H1 (cell line): Measurements from ENCODE around the gene TLE3. TPM values are rescaled to one million over a fixed set of nuclear protein-coding genes. Genes with fewer than 3 reads are reported as not detected.

Experiments
- CTCF ChIA-PET: fragments of 300-600 bp; sonication (Branson Sonifier 250); formaldehyde crosslinking; loops from one replicate; lab custom pipeline; 2021; ENCODE audit not compliant: partially characterized antibody; lab: Charles Lee
- POLR2A ChIA-PET: fragments of 300-600 bp; sonication (Branson Sonifier 250); formaldehyde crosslinking; loops from one replicate; lab custom pipeline; 2021; ENCODE audit warnings: inconsistent platforms; ENCODE audit not compliant: partially characterized antibody; lab: Charles Lee
- DNase-seq, 2 experiments: peaks; one replicate each; pipeline versions ENCODE4 v3.0.0 to v3.0.0-alpha.2; 2010 to 2022; ENCODE audit warnings: low spot score in 2 of 2, low read depth in 1 of 2, mixed read lengths in 1 of 2
- FAIRE-seq: peaks from 2 replicates; lab custom pipeline; 2011; peaks lifted over from hg19 to GRCh38; lab: Jason Lieb, UNC
- H2AFZ ChIP-seq: 2 replicates; pipeline ENCODE4 v1.8.1; 2012; ENCODE audit warnings: low read length, inconsistent platforms
- H2AK5ac ChIP-seq: 2 replicates; pipeline ENCODE4 v1.6.1; 2013; ENCODE audit warnings: low read depth, low read length
- H2BK120ac ChIP-seq: replicated peaks from 2 replicates; pipeline ENCODE3; 2013; ENCODE audit warnings: low read depth, low read length, inconsistent platforms
- H2BK12ac ChIP-seq: 2 replicates; pipeline ENCODE4 v1.6.1; 2013; ENCODE audit warnings: low read depth, low read length
- H2BK15ac ChIP-seq: 2 replicates; pipeline ENCODE4 v1.6.1; 2013; ENCODE audit warnings: low read length
- H2BK20ac ChIP-seq: 2 replicates; pipeline ENCODE4 v1.6.1; 2013; ENCODE audit warnings: low read length
- H2BK5ac ChIP-seq: 2 replicates; pipeline ENCODE4 v1.6.1; 2013; ENCODE audit warnings: low read depth, low read length
- H3K14ac ChIP-seq: 2 replicates; pipeline ENCODE4 v1.6.1; 2013; ENCODE audit warnings: inconsistent platforms; ENCODE audit not compliant: insufficient read length
- H3K18ac ChIP-seq: 2 replicates; pipeline ENCODE4 v1.6.1; 2013; ENCODE audit warnings: low read length; ENCODE audit errors: extremely low read depth
- H3K23ac ChIP-seq: 2 replicates; pipeline ENCODE4 v1.6.1; 2013; ENCODE audit warnings: inconsistent platforms; ENCODE audit not compliant: insufficient read length
- H3K23me2 ChIP-seq: 2 replicates; pipeline ENCODE4 v1.6.1; 2013; ENCODE audit warnings: low read depth, low read length
- H3K27ac ChIP-seq: 2 replicates; pipeline ENCODE4 v1.6.1; 2011; ENCODE audit warnings: low read depth, low read length, inconsistent platforms
- H3K27me3 ChIP-seq, 4 experiments: replicated peaks in 1 of 4; 1 replicate in 1 of 4; 2 replicates in 3 of 4; pipeline versions ENCODE4 v1.6.1 to v1.8.1; 2011 to 2013; ENCODE audit warnings: low read length in 3 of 4, mild to moderate bottlenecking in 3 of 4, inconsistent platforms in 2 of 4, mixed read lengths in 2 of 4, moderate library complexity in 1 of 4; ENCODE audit not compliant: control insufficient read depth in 3 of 4, insufficient read depth in 3 of 4; ENCODE audit errors: extremely low read depth in 1 of 4
- H3K36me3 ChIP-seq, 4 experiments: 2 replicates each; pipeline versions ENCODE4 v1.6.1 to v1.8.1; 2011 to 2013; ENCODE audit warnings: mild to moderate bottlenecking in 4 of 4, low read length in 3 of 4, moderate library complexity in 2 of 4, control low read depth in 1 of 4, inconsistent platforms in 1 of 4; ENCODE audit not compliant: insufficient read depth in 4 of 4, control insufficient read depth in 2 of 4
- H3K4ac ChIP-seq: replicated peaks from 2 replicates; pipeline ENCODE3; 2013; ENCODE audit warnings: low read length, low read depth, mixed read lengths, inconsistent platforms; ENCODE audit not compliant: insufficient read length
- H3K4me1 ChIP-seq, 4 experiments: replicated peaks in 1 of 4; 1 replicate in 1 of 4; 2 replicates in 3 of 4; pipeline versions ENCODE4 v1.6.1 to v1.8.1; 2011 to 2013; ENCODE audit warnings: low read length in 3 of 4, inconsistent platforms in 2 of 4, mixed read lengths in 1 of 4; ENCODE audit not compliant: insufficient read depth in 4 of 4, control insufficient read depth in 3 of 4
- H3K4me2 ChIP-seq, 2 experiments: 2 replicates each; pipeline versions ENCODE4 v1.6.1 to v1.8.1; 2011 to 2013; ENCODE audit warnings: low read depth in 2 of 2, low read length in 2 of 2, control low read depth in 1 of 2, inconsistent platforms in 1 of 2, mild to moderate bottlenecking in 1 of 2; ENCODE audit not compliant: insufficient read depth in 1 of 2
- H3K4me3 ChIP-seq, 4 experiments: fragments of 200-600, 300-600 bp in 1 of 4; sonication (generic), shearing (Covaris generic), sonication (Bioruptor Twin) in 1 of 4; 2 replicates each; pipeline versions ENCODE4 v1.5.1 to v1.8.1; 2011 to 2016; ENCODE audit warnings: low read length in 4 of 4, low read depth in 3 of 4, control low read depth in 2 of 4, inconsistent platforms in 2 of 4, mild to moderate bottlenecking in 2 of 4, mixed read lengths in 1 of 4, moderate library complexity in 1 of 4; ENCODE audit not compliant: insufficient read depth in 2 of 4; ENCODE audit errors: extremely low read depth in 1 of 4
- H3K56ac ChIP-seq: replicated peaks from 2 replicates; pipeline ENCODE3; 2013; ENCODE audit warnings: low read depth, mild to moderate bottlenecking, mixed read lengths, low read length, inconsistent platforms; ENCODE audit not compliant: insufficient read length
- H3K79me1 ChIP-seq: 2 replicates; pipeline ENCODE4 v1.6.1; 2013; ENCODE audit warnings: low read depth, low read length, control low read depth
- H3K79me2 ChIP-seq, 2 experiments: 2 replicates each; pipeline versions ENCODE4 v1.6.1 to v1.8.1; 2012 to 2013; ENCODE audit warnings: low read length in 2 of 2, mild to moderate bottlenecking in 2 of 2, inconsistent platforms in 1 of 2; ENCODE audit not compliant: insufficient read depth in 2 of 2, control insufficient read depth in 1 of 2
- H3K9ac ChIP-seq, 4 experiments: replicated peaks in 1 of 4; 1 replicate in 1 of 4; 2 replicates in 3 of 4; pipeline versions ENCODE4 v1.6.1 to v1.8.1; 2011 to 2013; ENCODE audit warnings: low read depth in 3 of 4, low read length in 3 of 4, control low read depth in 2 of 4, mild to moderate bottlenecking in 2 of 4, moderate library complexity in 2 of 4, inconsistent platforms in 1 of 4; ENCODE audit errors: extremely low read depth in 1 of 4
- H3K9me3 ChIP-seq, 2 experiments: 2 replicates each; pipeline versions ENCODE4 v1.6.1 to v1.8.1; 2012 to 2013; ENCODE audit warnings: mild to moderate bottlenecking in 2 of 2, moderate library complexity in 2 of 2, control low read depth in 1 of 2, inconsistent platforms in 1 of 2, low read depth in 1 of 2, low read length in 1 of 2, mixed read lengths in 1 of 2; ENCODE audit not compliant: insufficient read depth in 2 of 2
- H4K20me1 ChIP-seq, 2 experiments: replicated peaks in 1 of 2; 2 replicates each; pipeline versions ENCODE3 to v1.8.1; 2011 to 2013; ENCODE audit warnings: inconsistent platforms in 2 of 2, low read length in 2 of 2, mild to moderate bottlenecking in 1 of 2; ENCODE audit not compliant: insufficient read depth in 2 of 2, control insufficient read depth in 1 of 2
- H4K5ac ChIP-seq: 2 replicates; pipeline ENCODE4 v1.6.1; 2013; ENCODE audit warnings: low read length, low read depth, mixed read lengths, inconsistent platforms; ENCODE audit not compliant: insufficient read length
- H4K8ac ChIP-seq: 2 replicates; pipeline ENCODE4 v1.8.0; 2013; ENCODE audit warnings: mild to moderate bottlenecking, moderate library complexity, low read length, inconsistent platforms; ENCODE audit not compliant: insufficient read depth; ENCODE audit errors: extremely low read depth
- H4K91ac ChIP-seq: replicated peaks from 2 replicates; pipeline ENCODE3; 2013; ENCODE audit warnings: low read length, mixed read lengths, inconsistent platforms; ENCODE audit not compliant: insufficient read length
- BCL11A ChIP-seq, 2 experiments: IDR thresholded peaks; one replicate each; pipeline ENCODE4 v1.6.1; 2011; ENCODE audit warnings: low read depth in 2 of 2, low read length in 2 of 2, mild to moderate bottlenecking in 2 of 2
- EGR1 ChIP-seq: IDR thresholded peaks from 2 replicates; pipeline ENCODE4 v1.6.1; 2011; ENCODE audit warnings: low read depth, low read length, borderline replicate concordance
- HDAC6 ChIP-seq: IDR thresholded peaks from one replicate; pipeline ENCODE4 v1.7.1; 2012; ENCODE audit warnings: low read depth, mild to moderate bottlenecking, inconsistent platforms, low read length, moderate library complexity
- JUND ChIP-seq: IDR thresholded peaks from 2 replicates; pipeline ENCODE4 v1.6.1; 2011; ENCODE audit warnings: mild to moderate bottlenecking, improper control_type of control experiment, low read length
- KDM1A ChIP-seq: fragments of 200-600, 300-600 bp; sonication (generic); IDR thresholded peaks from 2 replicates; pipeline ENCODE4 v1.7.1; 2016; ENCODE audit warnings: mild to moderate bottlenecking, low read length, borderline replicate concordance
- NANOG ChIP-seq: IDR thresholded peaks from 2 replicates; pipeline ENCODE4 v1.6.1; 2011; ENCODE audit warnings: low read length, low read depth, mild to moderate bottlenecking, inconsistent platforms; ENCODE audit not compliant: insufficient read depth, poor library complexity, severe bottlenecking
- POLR2A ChIP-seq, 2 experiments: IDR thresholded peaks; 1 replicate in 1 of 2; 2 replicates in 1 of 2; pipeline ENCODE4 v1.6.1; 2011; ENCODE audit warnings: low read depth in 2 of 2, low read length in 2 of 2, mild to moderate bottlenecking in 2 of 2; ENCODE audit errors: control extremely low read depth in 1 of 2
- SP1 ChIP-seq: IDR thresholded peaks from 2 replicates; pipeline ENCODE4 v1.6.1; 2011; ENCODE audit warnings: low read depth, low read length
- SP2 ChIP-seq: IDR thresholded peaks from 2 replicates; pipeline ENCODE4 v1.6.1; 2012; ENCODE audit warnings: mild to moderate bottlenecking, low read length, inconsistent platforms
- TAF7 ChIP-seq: optimal IDR thresholded peaks from 2 replicates; pipeline ENCODE3; 2011; ENCODE audit warnings: low read depth, mild to moderate bottlenecking, inconsistent platforms, low read length, moderate library complexity, borderline replicate concordance
- USF2 ChIP-seq: IDR thresholded peaks from 2 replicates; pipeline ENCODE4 v1.6.1; 2011; ENCODE audit warnings: low read length, improper control_type of control experiment
- WGBS, 2 experiments: shearing (Covaris generic) in 1 of 2; methylation state at CpG; one replicate each; pipeline versions ENCODE4 v1.1.6 to v1.1.7; 2013 to 2015; ENCODE audit warnings: low lambda C conversion rate in 2 of 2, mixed read lengths in 2 of 2, inconsistent platforms in 1 of 2, low coverage in 1 of 2, missing lambda C conversion rate in 1 of 2; ENCODE audit not compliant: insufficient replicate concordance in 2 of 2, insufficient coverage in 1 of 2, insufficient read length in 1 of 2; ENCODE audit errors: extremely low coverage in 1 of 2, missing lambda C conversion rate in 1 of 2; 5-methylcytosine and 5-hydroxymethylcytosine counted together
- polyA plus RNA-seq, 7 experiments: library from polyadenylated mRNA; depleted of rRNA in 3 of 7; stranded (reverse) in 5 of 7; unstranded in 2 of 7; fragments of >200 nt in 5 of 7; fragments of 200-250 nt in 2 of 7; gene quantifications; 1 replicate in 5 of 7; 2 replicates in 1 of 7; 4 replicates in 1 of 7; pipeline versions ENCODE4 v1.2.1 to v1.2.3, GENCODE V29; 2011 to 2013; ENCODE audit warnings: missing spikeins in 2 of 7, mixed read lengths in 2 of 7
- total RNA-seq: library from RNA; stranded (reverse); fragmentation: NEBNext Ultra II Directional; extraction: Animal tissue kit (Norgen Biotek cat#: 25700); gene quantifications from 2 replicates; pipeline ENCODE4 v1.2.1, GENCODE V29; 2021
- TF ChIP-seq, protein P1 (sequence below): IDR thresholded peaks from 2 replicates; pipeline ENCODE4 v1.6.1; 2012; ENCODE audit warnings: inconsistent platforms
- TF ChIP-seq, protein P2 (sequence below): IDR thresholded peaks from 2 replicates; pipeline ENCODE4 v1.6.1; 2012; ENCODE audit warnings: inconsistent platforms

The TLE3 gene
- total and polyA plus RNA-seq, 2 of the 8 experiments (the other 6 are each of a cell fraction or from before 2014, with no cell fraction given): 25.1 to 61.2 TPM

- peaks cover 31 to 76% (median 53%) of the 10 kb centered on the region in 4 experiments for H3K36me3 ChIP-seq
- H3K4me3 ChIP-seq: no peak overlapping the region
- no peaks in the 10 kb centered on the region for H3K23me2 ChIP-seq
- H2AFZ ChIP-seq: no peak overlapping the region
- H3K27ac ChIP-seq: no peak overlapping the region
- H3K14ac ChIP-seq: no peak overlapping the region
- H2BK20ac ChIP-seq: no peak overlapping the region
- H3K79me2 ChIP-seq: peaks cover 0 to 30% of the 10 kb centered on the region in 2 experiments; a peak in 2 of 4 replicates
- H4K91ac ChIP-seq: no peak overlapping the region
- H3K4me1 ChIP-seq: peaks cover 0 to 2% (median under 1%) of the 10 kb centered on the region in 4 experiments; a peak in 1 of 7 replicates
- no peak overlapping the region for H2BK120ac ChIP-seq
- H3K18ac ChIP-seq: no peak overlapping the region
- no peak overlapping the region for H2BK15ac ChIP-seq
- no peaks in the 10 kb centered on the region for H3K27me3 ChIP-seq
- no peak overlapping the region for H3K4me2 ChIP-seq
- H3K23ac ChIP-seq: no peak overlapping the region
- 91% methylated on average over 3 of the region's 3 CpGs; no CpG with 5 or more reads in 1 of the 2 experiments for WGBS, 2 experiments
- H2BK5ac ChIP-seq: no peak overlapping the region
- FAIRE-seq (no peak), DNase-seq (no peak)
- CTCF ChIA-PET: interaction anchor here (0.9 to 1.0 kb wide), 3 partner anchors 32 to 244 kb away, joined by 3 read pairs; no protein-coding TSS in a partner anchor
- no peak overlapping the region for H2AK5ac ChIP-seq
- H4K20me1 ChIP-seq: peaks cover 11% of the 10 kb centered on the region in 2 experiments
- H3K9ac ChIP-seq: no peak overlapping the region
- no peak overlapping the region for H2BK12ac ChIP-seq
- no peaks in the 10 kb centered on the region for H3K9me3 ChIP-seq
- POLR2A ChIA-PET: interaction anchor here (0.7 to 3.0 kb wide), 2 partner anchors 26 to 30 kb away, joined by 3 to 14 read pairs; partner anchors contain the start of gene TLE3
- peaks cover 18% of the 10 kb centered on the region for H3K79me1 ChIP-seq
- no peak overlapping the region for H3K56ac ChIP-seq
- no peak overlapping the region for H3K4ac ChIP-seq
- no peak overlapping the region for H4K5ac ChIP-seq
- no peak overlapping the region for H4K8ac ChIP-seq
- TF ChIP-seq EGR1 (no peak), JUND (no peak), KDM1A (no peak), NANOG (no peak), USF2 (no peak), SP1 (no peak), TAF7 (no peak), BCL11A (IDR thresholded peaks at IDR 0.05; ENCODE audit: low read depth in 2 of 2, low read length in 2 of 2) (no peak), HDAC6 (no peak), SP2 (no peak), POLR2A (IDR thresholded peaks at IDR 0.05; ENCODE audit: control extremely low read depth in 1 of 2, low read depth in 2 of 2, low read length in 2 of 2) (no peak)
- TF ChIP-seq, protein P1, sequence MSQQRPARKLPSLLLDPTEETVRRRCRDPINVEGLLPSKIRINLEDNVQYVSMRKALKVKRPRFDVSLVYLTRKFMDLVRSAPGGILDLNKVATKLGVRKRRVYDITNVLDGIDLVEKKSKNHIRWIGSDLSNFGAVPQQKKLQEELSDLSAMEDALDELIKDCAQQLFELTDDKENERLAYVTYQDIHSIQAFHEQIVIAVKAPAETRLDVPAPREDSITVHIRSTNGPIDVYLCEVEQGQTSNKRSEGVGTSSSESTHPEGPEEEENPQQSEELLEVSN: no peak
- TF ChIP-seq, protein P2, sequence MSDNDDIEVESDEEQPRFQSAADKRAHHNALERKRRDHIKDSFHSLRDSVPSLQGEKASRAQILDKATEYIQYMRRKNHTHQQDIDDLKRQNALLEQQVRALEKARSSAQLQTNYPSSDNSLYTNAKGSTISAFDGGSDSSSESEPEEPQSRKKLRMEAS: no peak
Measured at GRCh38 chr15:70072479-70072878, 25.2 kb downstream of the TLE3 start.
